Aorta (tissue), 5 donors: ENCODE results near the gene FKBP1A. TPM values are rescaled to one million over a fixed set of nuclear protein-coding genes. Genes with fewer than 3 reads are reported as not detected.

ENCODE experiments used
- ATAC-seq: fragments of 200-7000 bp; cut with Tn5 transposase; one replicate; pipeline ENCODE4 v1.9.1; 2022; ENCODE audit warnings: moderate library complexity; ENCODE audit not compliant: low FRiP score
- DNase-seq, 2 donors: peaks; one replicate each; pipeline ENCODE4 v3.0.0-alpha.2; 2020
- H3K27ac ChIP-seq, 2 donors: one replicate each; pipeline ENCODE4 v1.5.1; 2013; ENCODE audit warnings: low read length in 2 of 2, mild to moderate bottlenecking in 2 of 2, moderate library complexity in 2 of 2, control low read depth in 1 of 2, inconsistent platforms in 1 of 2, low read depth in 1 of 2
- H3K27me3 ChIP-seq, 2 donors: one replicate each; pipeline ENCODE4 v1.6.1; 2013; ENCODE audit warnings: control low read depth in 1 of 2, low read length in 1 of 2, mild to moderate bottlenecking in 1 of 2, moderate library complexity in 1 of 2; ENCODE audit not compliant: insufficient read depth in 2 of 2, control insufficient read depth in 1 of 2
- H3K36me3 ChIP-seq, 2 donors: one replicate each; pipeline ENCODE4 v1.6.1; 2013; ENCODE audit warnings: control low read depth in 1 of 2, low read length in 1 of 2, mild to moderate bottlenecking in 1 of 2; ENCODE audit not compliant: insufficient read depth in 2 of 2, control insufficient read depth in 1 of 2
- H3K4me1 ChIP-seq, 2 donors: one replicate each; pipeline ENCODE4 v1.6.1; 2013; ENCODE audit warnings: low read length in 2 of 2, control low read depth in 1 of 2, mild to moderate bottlenecking in 1 of 2, moderate library complexity in 1 of 2; ENCODE audit not compliant: insufficient read depth in 2 of 2, control insufficient read depth in 1 of 2
- H3K4me3 ChIP-seq, 2 donors: one replicate each; pipeline ENCODE4 v1.5.1; 2013; ENCODE audit warnings: low read length in 2 of 2, control low read depth in 1 of 2, mild to moderate bottlenecking in 1 of 2
- H3K9me3 ChIP-seq: one replicate; pipeline ENCODE4 v1.6.1; 2013; ENCODE audit warnings: mild to moderate bottlenecking, low read length; ENCODE audit not compliant: control insufficient read depth
- WGBS, 2 donors: extraction: QIAGEN DNeasy Blood & Tissue Kit; methylation state at CpG; one replicate each; pipeline ENCODE4 v1.1.7; 2013; 5-methylcytosine and 5-hydroxymethylcytosine counted together
- intact Hi-C, 2 donors: fragments of 100-400 bp; cut with DNase I; formaldehyde crosslinking; loops; one replicate each; pipeline versions ENCODE4 v1.14.2 to v1.15.0; 2022
- polyA plus RNA-seq, 2 donors: library from polyadenylated mRNA; stranded (reverse); fragments of 200-250 nt; gene quantifications; one replicate each; pipeline ENCODE4 v1.2.3, GENCODE V29; 2013
- total RNA-seq, 2 donors: library from RNA; stranded (reverse); fragmentation: NEBNext Ultra II Directional; extraction: Animal tissue kit (Norgen Biotek cat#: 25700); gene quantifications; one replicate each; pipeline ENCODE4 v1.2.1, GENCODE V29; 2021
- donor health status: healthy with polysubstance abuse.
- donor health status: Bipolar disorder and iron deficiency.
- donor health status: DM: no; HTN: no; CAD: no.
- donor health status: DM: no; HTN: no; CAD: no.
- donor health status: DM: yes; HTN: yes; CAD: no.

FKBP1A gene
- total and polyA plus RNA-seq, 4 donors, result 105 to 273 (median 226) TPM

DNA sequence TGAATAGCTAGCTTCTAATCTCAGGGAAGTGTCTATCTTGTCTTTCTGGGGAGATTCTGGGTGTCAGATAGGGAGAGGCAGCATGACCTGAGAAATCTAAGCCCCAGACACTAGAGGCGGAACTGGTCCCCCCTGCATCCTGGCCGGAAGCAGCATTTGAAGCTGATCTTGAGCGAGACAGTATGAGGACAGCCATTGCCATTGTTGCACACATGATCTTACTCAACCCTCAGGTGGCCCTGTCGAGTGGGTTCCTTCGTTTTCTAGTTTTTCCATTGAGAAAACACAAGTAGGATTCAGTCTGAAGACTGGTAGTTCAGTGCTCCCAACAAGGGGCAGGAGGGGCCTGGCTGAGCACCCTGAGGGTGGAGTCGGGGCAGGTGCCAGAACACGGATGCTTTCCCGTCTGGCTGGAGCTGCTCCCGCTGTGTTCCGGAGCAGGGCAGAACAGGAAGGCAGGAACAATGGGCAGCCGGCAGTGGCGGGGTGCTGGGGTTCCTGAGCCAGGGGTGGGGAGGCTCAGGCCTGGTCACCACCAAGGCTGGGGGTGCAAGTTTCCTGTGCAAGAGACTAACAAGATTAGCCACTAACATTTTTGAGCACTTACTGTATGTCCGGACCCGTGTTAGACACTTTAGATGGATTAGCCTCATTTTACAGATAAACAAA, 56.0 kb downstream of the FKBP1A start:
- intact Hi-C loops, result no loop called here
- Histone ChIP-seq H3K4me3 (no peak overlapping the region), H3K36me3 (no peaks in the 10 kb centered on the region), H3K4me1 (no peaks in the 10 kb centered on the region), H3K9me3 (no peaks in the 10 kb centered on the region), H3K27ac (no peak overlapping the region), H3K27me3 (no peaks in the 10 kb centered on the region)
- DNase-seq (peak; percentile 67 to 86), ATAC-seq (peak; percentile 83)
- 16% methylated on average over 14 of the region's 14 CpGs for WGBS, 2 donors

DNA sequence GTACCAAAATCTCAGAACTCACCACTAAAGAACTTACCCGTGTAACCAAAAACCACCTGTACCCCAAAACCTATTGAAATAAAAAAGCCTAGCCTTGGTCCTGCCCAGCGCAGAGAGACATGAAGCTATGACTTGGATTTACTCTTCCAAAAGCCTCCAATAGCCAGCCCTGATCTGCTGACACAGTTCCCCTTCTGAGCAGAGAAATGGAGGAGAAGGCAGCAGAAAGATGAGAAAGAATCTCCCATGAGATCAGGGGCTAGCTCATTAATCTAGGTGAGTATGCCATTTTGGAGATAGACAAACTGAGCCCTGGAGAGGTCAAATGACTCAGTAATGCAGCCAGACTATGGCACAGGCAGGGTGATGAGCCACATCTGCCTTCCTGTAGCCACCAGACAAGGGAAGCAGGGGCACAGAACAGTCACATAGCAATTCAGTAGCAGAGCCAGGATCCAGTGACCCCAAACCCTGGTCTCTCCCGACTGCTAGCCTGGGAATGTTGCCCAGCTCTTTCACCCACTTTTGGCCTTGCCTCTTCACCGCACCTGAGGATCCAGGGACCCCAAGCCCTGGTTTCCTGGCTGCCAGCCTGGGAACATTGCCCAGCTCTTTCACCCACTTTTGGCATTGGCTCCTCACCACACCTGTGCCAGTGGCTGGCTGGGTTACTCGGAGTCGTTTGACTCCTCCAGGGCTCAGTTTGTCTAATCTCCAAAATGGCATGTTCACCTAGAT, 56.7 kb downstream of the FKBP1A start:
- ATAC-seq (no peak), DNase-seq (no peak)
- H3K36me3 ChIP-seq, result no peaks in the 10 kb centered on the region
- no peaks in the 10 kb centered on the region for H3K27me3 ChIP-seq
- WGBS, 2 donors, result 67 to 77% methylated on average over 6 of the region's 6 CpGs
- no peak overlapping the region for H3K4me3 ChIP-seq
- intact Hi-C loops, result no loop called here
- H3K4me1 ChIP-seq, result no peaks in the 10 kb centered on the region
- no peaks in the 10 kb centered on the region for H3K9me3 ChIP-seq
- H3K27ac ChIP-seq, result no peak overlapping the region

GRCh38 chr20:1334761-1335160, 58.1 kb downstream of the FKBP1A start:
- no peak for DNase-seq
- WGBS, 2 donors, result 76 to 78% methylated on average over 3 of the region's 3 CpGs
- Histone ChIP-seq H3K36me3 (no peaks in the 10 kb centered on the region), H3K4me3 (no peak overlapping the region), H3K4me1 (no peaks in the 10 kb centered on the region), H3K27ac (no peak overlapping the region), H3K27me3 (no peaks in the 10 kb centered on the region), H3K9me3 (no peaks in the 10 kb centered on the region)
- ATAC-seq, result no peak
- intact Hi-C loops, result no loop called here

DNA sequence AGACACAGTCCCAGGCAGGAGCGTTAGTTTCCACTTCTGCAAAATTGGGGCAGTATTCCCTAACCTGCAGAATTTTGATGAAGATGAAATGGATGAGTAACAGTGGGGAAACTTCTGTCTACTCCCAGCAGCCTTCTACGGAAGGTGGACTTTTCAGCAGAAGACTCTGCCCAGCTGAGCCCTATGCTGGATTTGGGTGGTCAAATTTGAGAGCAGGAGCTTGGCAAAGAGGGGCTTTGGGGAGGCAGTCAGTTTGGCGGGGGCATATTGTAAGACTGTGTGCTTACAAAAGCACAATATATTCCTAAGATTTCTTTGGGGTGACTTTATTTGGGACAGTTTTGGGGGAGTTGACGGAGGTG, 58.5 kb downstream of the FKBP1A start:
- Histone ChIP-seq H3K27ac (no peak overlapping the region), H3K9me3 (no peaks in the 10 kb centered on the region), H3K4me3 (no peak overlapping the region), H3K36me3 (no peaks in the 10 kb centered on the region), H3K4me1 (no peaks in the 10 kb centered on the region), H3K27me3 (no peaks in the 10 kb centered on the region)
- intact Hi-C loops, result no loop called here
- 83 to 95% methylated on average over 4 of the region's 4 CpGs for WGBS, 2 donors
- no peak for DNase-seq
- no peak for ATAC-seq

- intact Hi-C loops, result no loop called here
- H3K27me3 ChIP-seq, result no peaks in the 10 kb centered on the region
- H3K9me3 ChIP-seq, result no peaks in the 10 kb centered on the region
- no peaks in the 10 kb centered on the region for H3K36me3 ChIP-seq
- H3K27ac ChIP-seq, result no peak overlapping the region
- no peak for DNase-seq
- no peak for ATAC-seq
- H3K4me1 ChIP-seq, result no peaks in the 10 kb centered on the region
- no peak overlapping the region for H3K4me3 ChIP-seq
- WGBS, 2 donors, result 93% methylated on average over 11 of the region's 11 CpGs
These were observed 59.1 kb downstream of the FKBP1A start for GRCh38 chr20:1333462-1334369.

DNA sequence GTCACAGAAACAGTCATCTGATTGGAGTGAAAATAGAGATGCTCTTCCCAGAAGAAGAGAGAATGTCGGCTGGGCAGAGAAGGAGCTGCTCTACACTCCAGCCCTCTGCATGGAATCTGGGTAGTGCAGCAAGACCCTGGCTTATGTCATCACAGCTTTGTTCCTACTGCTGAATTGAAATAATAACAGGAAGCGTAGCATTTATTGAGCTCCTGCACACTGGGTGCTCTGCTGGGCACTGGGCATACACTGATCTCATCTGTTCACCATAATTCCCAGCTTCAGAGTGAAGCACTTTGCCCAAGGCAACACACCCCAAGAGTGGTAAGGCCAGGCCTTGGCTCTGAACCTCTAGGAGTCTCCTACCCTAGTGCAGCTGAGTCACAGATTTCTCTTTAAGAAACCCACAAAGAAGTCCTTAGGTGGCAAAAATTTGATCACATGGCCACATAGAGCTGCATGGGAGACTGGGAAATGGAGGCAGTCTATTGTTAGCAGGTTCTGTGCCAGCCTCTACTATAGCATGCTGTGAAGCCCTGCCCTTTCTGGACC, 60.0 kb downstream of the FKBP1A start:
- Histone ChIP-seq H3K27ac (no peak overlapping the region), H3K4me3 (no peak overlapping the region), H3K9me3 (no peaks in the 10 kb centered on the region), H3K27me3 (no peaks in the 10 kb centered on the region), H3K36me3 (no peaks in the 10 kb centered on the region), H3K4me1 (no peaks in the 10 kb centered on the region)
- intact Hi-C loops, result no loop called here
- no peak for DNase-seq
- 91% methylated on average over 2 of the region's 2 CpGs for WGBS, 2 donors
- ATAC-seq, result peak; percentile 36

DNA sequence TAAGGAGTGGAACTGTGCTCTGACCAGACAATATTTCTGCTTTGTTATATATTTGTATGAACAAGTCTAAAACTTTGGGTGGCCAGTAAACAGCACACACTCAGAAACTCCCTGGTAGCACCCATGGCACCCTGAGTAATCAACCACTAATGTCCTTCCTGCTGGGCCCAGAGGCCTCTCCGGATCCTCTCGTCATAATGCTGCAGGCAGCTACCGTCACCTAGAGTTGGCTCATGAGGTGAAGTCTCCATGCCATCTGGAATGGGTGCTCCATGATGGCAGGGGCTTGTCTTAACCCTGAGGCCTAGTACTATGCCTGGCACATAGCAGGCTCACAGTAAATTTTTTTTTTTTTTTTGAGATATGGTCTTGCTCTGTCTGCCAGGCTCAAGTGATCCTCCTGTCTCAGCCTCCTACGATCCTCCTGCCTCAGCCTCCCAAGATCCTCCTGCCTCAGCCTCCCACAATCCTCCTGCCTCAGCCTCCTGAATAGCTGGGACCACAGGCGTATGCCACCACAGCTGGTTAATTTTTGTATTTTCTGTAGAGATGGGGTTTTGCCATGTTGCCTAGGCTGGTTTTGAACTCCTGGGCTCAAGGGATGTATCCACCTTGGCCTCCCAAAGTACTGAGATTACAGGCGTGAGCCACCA, 60.9 kb downstream of the FKBP1A start:
- 95 to 97% methylated on average over 6 of the region's 6 CpGs for WGBS, 2 donors
- intact Hi-C loops, result no loop called here
- H3K4me3 ChIP-seq, result no peak overlapping the region
- H3K36me3 ChIP-seq, result no peaks in the 10 kb centered on the region
- no peaks in the 10 kb centered on the region for H3K9me3 ChIP-seq
- no peaks in the 10 kb centered on the region for H3K27me3 ChIP-seq
- no peak for ATAC-seq
- peak in 1 of 2 donors; percentile 46 for DNase-seq
- H3K4me1 ChIP-seq, result no peaks in the 10 kb centered on the region
- H3K27ac ChIP-seq, result no peak overlapping the region

- WGBS, 2 donors, result 88 to 94% methylated on average over 2 of the region's 2 CpGs
- no peak for ATAC-seq
- H3K9me3 ChIP-seq, result no peaks in the 10 kb centered on the region
- intact Hi-C loops, result no loop called here
- no peaks in the 10 kb centered on the region for H3K4me1 ChIP-seq
- no peak overlapping the region for H3K27ac ChIP-seq
- DNase-seq, result peak in 1 of 2 donors; percentile 26
- no peaks in the 10 kb centered on the region for H3K36me3 ChIP-seq
- no peaks in the 10 kb centered on the region for H3K27me3 ChIP-seq
- H3K4me3 ChIP-seq, result no peak overlapping the region
These were observed 61.8 kb downstream of the FKBP1A start for GRCh38 chr20:1331101-1331500.
